IPS DF 6.9 (cell line): Measurements from ENCODE around the gene RTP3.
"Not testable (repeated sequence)": the region's sequence is repeated elsewhere in the genome, so short reads cannot be mapped to it uniquely, and the experiment has no call there.

Experiments
- DNase-seq: peaks from one replicate; pipeline ENCODE4 v3.0.0-alpha.2; 2013; ENCODE audit warnings: low read depth, low spot score
- H3K27ac ChIP-seq: one replicate; pipeline ENCODE4 v1.5.1; 2013; ENCODE audit warnings: low read length, control low read depth
- H3K27me3 ChIP-seq: 2 replicates; pipeline ENCODE4 v1.6.1; 2013; ENCODE audit warnings: mild to moderate bottlenecking, low read length; ENCODE audit not compliant: control insufficient read depth, insufficient read depth
- H3K36me3 ChIP-seq: 2 replicates; pipeline ENCODE4 v1.6.1; 2013; ENCODE audit warnings: low read length; ENCODE audit not compliant: control insufficient read depth, insufficient read depth
- H3K4me1 ChIP-seq: 2 replicates; pipeline ENCODE4 v1.6.1; 2013; ENCODE audit warnings: low read length; ENCODE audit not compliant: control insufficient read depth, insufficient read depth
- H3K4me3 ChIP-seq: 2 replicates; pipeline ENCODE4 v1.5.1; 2013; ENCODE audit warnings: mild to moderate bottlenecking, low read length
- H3K9me3 ChIP-seq: 2 replicates; pipeline ENCODE4 v1.6.1; 2013; ENCODE audit warnings: low read length, inconsistent platforms; ENCODE audit not compliant: control insufficient read depth, insufficient read depth
- WGBS: extraction: QIAGEN DNeasy Blood & Tissue Kit; methylation state at CpG from one replicate; pipeline ENCODE4 v1.1.7; 2013; ENCODE audit warnings: mixed read lengths, missing lambda C conversion rate; ENCODE audit not compliant: insufficient read length, insufficient coverage; 5-methylcytosine and 5-hydroxymethylcytosine counted together

Gene RTP3

DNA sequence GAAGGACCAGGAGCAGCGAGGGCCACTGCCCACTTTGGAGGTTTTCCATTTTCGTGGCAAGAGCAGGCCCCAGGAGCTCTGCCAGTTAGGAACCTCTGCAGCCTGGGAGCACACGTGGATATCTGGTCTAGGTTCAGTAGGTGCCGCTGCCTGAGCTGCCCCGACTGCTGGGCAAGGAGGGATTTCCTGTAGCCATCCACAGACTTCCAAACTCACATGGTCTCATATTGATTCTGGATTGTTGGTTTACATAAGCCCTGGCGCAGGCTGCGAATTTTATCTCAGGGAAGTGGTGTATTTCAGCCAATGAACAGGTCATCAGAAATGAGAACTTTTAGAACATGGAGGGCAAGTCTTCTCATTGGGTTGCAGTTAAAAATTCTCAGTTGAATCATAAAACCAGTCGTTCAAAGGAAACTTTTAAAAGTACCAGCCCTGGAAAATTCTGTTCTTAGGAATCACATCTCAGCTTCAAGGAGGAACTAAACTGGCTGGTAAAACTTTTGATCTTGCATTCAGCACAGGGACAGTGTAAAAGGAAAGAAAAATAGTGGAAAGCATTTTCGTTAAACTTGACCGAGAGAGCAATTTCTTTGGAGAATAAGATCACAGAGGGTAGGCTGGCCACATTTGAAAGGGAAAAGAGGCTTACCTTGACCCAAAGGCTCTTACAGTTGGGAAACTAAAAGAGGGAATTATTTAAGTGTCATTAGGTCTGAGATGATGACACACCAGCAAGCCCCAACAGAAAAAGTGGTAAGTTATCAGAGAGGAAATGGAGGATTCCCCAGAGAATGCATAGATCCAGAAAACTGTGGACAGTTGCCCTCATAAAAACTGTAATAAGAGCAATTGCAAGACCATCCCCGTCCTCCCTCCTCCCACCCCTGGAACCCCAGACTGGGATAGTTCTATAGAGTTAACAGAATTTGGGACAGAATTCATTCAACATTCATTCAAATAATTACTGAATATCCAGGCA lies 6.4 kb upstream of the RTP3 start:
- no peaks in the 10 kb centered on the region for H3K36me3 ChIP-seq
- peaks cover 6% of the 10 kb centered on the region for H3K4me1 ChIP-seq
- H3K27ac ChIP-seq = no peak overlapping the region
- no CpG with 5 or more reads among the region's 11 CpGs for WGBS
- no peak overlapping the region for H3K4me3 ChIP-seq
- DNase-seq = no peak
- no peaks in the 10 kb centered on the region for H3K27me3 ChIP-seq
- H3K9me3 ChIP-seq = no peaks in the 10 kb centered on the region

DNA sequence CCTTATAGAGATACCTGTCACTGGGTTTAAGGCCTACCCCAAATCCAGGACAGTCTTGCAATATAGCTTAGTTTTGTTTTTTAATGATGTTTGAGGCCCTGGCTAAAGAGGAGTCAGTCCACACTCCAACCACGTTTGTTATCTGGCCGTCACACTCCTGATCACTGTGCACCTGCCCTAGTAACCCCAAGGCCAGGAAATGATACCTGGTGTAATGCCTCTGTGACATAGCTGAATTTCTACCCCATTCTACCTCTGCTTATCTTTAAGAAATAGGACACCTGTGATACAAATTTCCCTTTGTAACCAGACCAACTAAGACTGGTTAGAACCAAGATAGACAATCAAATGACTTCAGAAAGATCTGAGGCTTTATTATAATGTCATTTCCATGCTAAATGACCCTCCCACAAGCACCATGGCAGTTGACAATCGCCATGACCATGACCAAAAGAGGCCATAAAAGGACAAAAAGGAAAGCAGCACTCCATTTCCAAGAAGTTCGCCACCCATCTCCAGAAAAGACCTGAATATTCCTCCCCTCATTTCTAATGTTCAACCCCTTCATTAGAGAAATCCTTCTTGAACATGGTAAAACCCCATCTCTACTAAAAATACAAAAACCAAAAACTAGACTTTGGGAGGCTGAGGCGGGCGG lies 4.8 kb upstream of the RTP3 start:
- Histone ChIP-seq H3K27me3 (no peaks in the 10 kb centered on the region), H3K4me1 (peaks cover 6% of the 10 kb centered on the region), H3K4me3 (no peak overlapping the region), H3K27ac (no peak overlapping the region), H3K9me3 (no peaks in the 10 kb centered on the region), H3K36me3 (no peaks in the 10 kb centered on the region)
- DNase-seq = no peak
- WGBS = no CpG with 5 or more reads among the region's 6 CpGs

DNA sequence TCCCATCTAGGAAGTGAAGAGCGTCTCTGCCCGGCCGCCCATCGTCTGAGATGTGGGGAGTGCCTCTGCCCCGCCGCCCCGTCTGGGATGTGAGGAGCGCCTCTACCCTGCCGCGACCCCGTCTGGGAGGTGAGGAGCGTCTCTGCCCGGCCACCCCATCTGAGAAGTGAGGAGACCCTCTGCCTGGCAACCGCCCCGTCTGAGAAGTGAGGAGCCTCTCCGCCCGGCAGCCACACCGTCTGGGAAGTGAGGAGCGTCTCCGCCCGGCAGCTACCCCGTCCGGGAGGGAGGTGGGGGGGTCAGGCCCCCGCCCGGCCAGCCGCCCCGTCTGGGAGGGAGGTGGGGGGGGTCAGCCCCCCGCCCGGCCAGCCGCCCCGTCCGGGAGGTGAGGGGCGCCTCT lies 3.3 kb upstream of the RTP3 start:
- not testable (repeated sequence) for H3K27ac ChIP-seq, H3K9me3 ChIP-seq, H3K27me3 ChIP-seq, H3K4me1 ChIP-seq, H3K36me3 ChIP-seq, DNase-seq, H3K4me3 ChIP-seq
- no CpG with 5 or more reads among the region's 33 CpGs for WGBS

DNA sequence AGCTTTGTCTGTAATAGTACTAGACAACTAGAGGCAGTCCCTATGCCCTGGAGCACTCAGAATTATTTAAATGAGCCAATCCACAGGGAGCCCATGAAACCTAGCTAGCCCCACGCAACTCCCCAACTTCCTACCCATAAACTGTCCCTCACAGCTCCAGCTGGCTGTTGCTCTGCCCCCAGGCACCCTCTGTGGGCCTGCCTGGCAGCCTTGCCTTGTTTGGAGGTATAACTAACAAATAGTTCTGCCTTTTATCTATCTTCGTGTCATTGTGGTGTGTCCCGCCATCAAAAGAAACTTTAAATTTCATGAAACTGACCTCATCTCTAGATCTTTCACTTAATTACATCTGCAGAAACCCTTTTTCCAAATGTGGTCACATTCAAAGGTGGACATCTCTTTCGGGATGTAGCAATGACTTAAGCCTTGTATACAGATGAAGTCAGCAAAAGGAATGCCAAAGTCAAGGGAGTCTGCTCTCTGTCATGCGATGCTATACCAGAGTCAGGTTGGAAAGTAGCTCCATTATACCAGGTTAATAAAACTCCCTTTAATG lies 1.8 kb upstream of the RTP3 start:
- DNase-seq = no peak
- H3K27me3 ChIP-seq = no peaks in the 10 kb centered on the region
- no CpG with 5 or more reads among the region's 5 CpGs for whole genome bisulfite sequencing
- no peaks in the 10 kb centered on the region for H3K9me3 ChIP-seq
- H3K4me1 ChIP-seq = no peaks in the 10 kb centered on the region
- H3K27ac ChIP-seq = no peak overlapping the region
- no peaks in the 10 kb centered on the region for H3K36me3 ChIP-seq
- H3K4me3 ChIP-seq = no peak overlapping the region

DNA sequence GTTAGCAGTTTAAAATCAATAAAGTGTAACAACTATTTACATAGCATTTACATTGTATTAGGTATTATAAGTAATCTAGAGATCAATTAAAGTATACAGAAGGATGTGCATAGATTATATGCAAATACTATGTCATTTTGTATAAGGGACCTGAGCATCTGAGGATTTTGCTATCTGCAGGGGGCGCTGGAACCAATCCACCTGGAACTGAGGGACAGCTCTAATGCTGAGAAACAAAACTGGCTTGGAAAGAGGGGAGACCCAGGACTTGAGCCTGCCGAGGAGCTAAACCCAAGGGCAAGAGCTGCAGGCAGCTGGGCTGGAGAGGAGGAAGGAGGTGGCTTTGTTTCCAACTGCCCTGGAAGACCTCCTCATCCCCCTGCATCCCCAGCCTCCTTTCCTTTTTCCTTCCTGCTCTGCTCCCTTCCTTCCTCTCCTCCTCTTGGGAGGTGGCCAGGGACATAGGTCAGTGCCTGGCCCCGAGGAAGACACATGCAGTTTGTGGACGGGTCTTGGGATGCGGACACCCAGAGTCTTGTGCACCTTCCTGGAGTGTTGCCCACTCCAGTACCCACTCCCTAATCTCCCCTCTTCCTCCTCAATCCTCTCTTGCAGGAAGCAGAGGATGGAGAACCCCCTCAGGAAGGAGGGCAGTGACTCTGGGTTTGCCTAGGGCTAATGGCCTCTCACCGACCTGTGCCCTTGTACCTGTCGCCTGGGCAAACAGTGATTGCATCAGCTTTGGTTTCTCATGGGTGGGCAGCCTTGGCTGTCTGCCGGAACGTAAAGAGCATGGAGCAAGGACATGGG lies 825 bp upstream of the RTP3 start:
- Histone ChIP-seq H3K4me1 (no peaks in the 10 kb centered on the region), H3K36me3 (no peaks in the 10 kb centered on the region), H3K9me3 (no peaks in the 10 kb centered on the region), H3K27me3 (no peaks in the 10 kb centered on the region), H3K4me3 (no peak overlapping the region), H3K27ac (no peak overlapping the region)
- peak; percentile 52 for DNase-seq
- no CpG with 5 or more reads among the region's 9 CpGs for WGBS

DNA sequence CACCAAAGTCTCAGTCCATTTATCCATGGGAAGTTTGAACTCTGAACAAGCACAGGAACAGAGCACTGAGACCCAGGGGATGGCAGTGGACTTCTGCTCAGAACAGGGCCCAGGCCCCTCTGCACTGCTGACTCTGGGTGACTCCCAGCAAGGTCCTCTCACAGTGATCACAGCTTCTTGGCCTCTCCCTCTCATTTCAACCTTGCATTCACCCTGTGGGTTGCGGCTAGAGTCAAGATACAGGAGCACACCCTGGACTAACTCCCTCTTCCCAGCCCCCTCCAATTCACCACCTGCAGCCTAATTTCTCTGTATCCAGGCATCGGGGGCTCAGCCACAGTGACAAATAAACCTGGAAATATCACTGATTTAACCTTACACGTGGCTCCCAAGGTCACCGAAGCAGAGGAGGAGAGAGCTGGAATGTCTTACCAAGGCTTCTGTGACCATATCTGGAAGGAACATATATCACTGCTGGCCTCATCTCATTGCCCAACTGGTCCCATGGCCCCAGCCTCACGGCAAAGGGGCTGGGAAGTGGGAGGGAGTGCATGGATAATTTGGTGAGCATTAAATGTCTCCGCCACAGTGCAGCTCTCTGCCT lies 1.2 kb downstream of the RTP3 start:
- Histone ChIP-seq H3K27me3 (no peaks in the 10 kb centered on the region), H3K36me3 (no peaks in the 10 kb centered on the region), H3K4me1 (no peaks in the 10 kb centered on the region), H3K27ac (no peak overlapping the region), H3K4me3 (no peak overlapping the region), H3K9me3 (no peaks in the 10 kb centered on the region)
- no CpG with 5 or more reads among the region's 6 CpGs for WGBS
- no peak for DNase-seq

DNA sequence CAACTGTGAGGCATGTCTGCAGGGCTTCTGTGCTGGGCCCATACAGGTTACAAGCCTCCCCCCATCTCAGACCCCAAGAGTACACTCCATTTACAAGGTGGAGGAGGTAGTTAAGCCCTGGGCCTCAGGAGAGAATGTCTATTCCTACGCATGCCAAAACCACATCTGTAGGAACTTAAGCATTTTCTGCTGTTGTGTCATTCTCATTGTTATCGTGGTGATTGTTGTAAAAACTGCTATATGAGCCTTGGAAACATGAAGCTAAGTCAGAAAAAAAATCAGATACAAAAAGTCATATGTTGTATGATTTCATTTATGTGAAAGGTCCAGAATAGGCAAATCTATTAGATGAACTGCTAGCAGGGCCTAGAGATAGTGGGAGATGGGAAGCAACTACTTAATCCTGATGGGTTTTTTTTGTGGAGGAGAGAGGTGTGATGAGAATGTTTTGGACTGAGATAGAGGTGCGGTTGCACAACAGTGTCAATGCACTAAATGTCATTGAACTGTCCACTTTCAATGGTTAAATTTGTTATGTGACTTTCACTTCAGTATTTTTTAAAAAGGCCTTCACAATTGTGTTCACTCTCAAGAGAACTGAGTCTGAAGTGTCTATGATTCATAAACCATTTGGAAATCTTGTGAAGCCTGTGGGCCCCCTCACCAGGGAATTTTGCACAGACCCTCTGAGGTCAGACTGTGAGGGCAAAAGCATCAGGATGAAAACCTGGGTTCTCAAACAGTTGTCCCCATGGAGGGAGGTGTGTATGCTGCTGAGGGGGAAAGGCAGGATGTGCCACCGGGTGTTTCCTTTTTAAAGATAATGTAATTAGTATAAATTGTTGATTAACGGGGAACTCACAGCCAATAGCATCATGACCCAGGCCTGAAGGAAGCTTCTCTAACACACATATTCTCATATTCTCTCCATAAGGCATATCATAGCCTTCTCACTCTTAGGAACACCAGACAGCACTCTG lies 3.2 kb downstream of the RTP3 start:
- no peak overlapping the region for H3K4me3 ChIP-seq
- no peaks in the 10 kb centered on the region for H3K27me3 ChIP-seq
- WGBS = no CpG with 5 or more reads among the region's 5 CpGs
- no peak overlapping the region for H3K27ac ChIP-seq
- peaks cover 5% of the 10 kb centered on the region for H3K4me1 ChIP-seq
- H3K9me3 ChIP-seq = no peaks in the 10 kb centered on the region
- no peaks in the 10 kb centered on the region for H3K36me3 ChIP-seq
- DNase-seq = no peak

DNA sequence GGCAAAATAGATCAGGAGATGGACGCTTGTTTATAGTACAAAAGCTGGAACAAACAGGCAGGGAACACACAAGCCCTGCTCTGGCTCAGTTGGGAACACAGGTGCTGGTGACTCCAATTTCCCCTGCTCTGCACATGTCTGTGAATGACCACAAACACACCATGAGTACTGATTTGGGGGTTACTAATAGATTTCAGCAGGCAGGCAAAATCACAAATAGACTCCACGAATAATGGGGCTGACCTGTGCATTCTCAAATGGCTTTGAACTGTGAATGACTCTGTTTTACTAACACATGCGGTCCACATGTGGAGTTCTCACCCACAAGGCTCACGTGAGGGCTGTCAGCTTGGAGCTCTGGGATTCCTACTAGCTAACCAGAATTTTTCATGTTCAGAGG lies 3.9 kb downstream of the RTP3 start:
- no peaks in the 10 kb centered on the region for H3K27me3 ChIP-seq
- no peak overlapping the region for H3K4me3 ChIP-seq
- no peak for DNase-seq
- no peaks in the 10 kb centered on the region for H3K9me3 ChIP-seq
- WGBS = no CpG with 5 or more reads among the region's 4 CpGs
- no peak overlapping the region for H3K27ac ChIP-seq
- no peaks in the 10 kb centered on the region for H3K36me3 ChIP-seq
- peaks cover 8% of the 10 kb centered on the region for H3K4me1 ChIP-seq

DNA sequence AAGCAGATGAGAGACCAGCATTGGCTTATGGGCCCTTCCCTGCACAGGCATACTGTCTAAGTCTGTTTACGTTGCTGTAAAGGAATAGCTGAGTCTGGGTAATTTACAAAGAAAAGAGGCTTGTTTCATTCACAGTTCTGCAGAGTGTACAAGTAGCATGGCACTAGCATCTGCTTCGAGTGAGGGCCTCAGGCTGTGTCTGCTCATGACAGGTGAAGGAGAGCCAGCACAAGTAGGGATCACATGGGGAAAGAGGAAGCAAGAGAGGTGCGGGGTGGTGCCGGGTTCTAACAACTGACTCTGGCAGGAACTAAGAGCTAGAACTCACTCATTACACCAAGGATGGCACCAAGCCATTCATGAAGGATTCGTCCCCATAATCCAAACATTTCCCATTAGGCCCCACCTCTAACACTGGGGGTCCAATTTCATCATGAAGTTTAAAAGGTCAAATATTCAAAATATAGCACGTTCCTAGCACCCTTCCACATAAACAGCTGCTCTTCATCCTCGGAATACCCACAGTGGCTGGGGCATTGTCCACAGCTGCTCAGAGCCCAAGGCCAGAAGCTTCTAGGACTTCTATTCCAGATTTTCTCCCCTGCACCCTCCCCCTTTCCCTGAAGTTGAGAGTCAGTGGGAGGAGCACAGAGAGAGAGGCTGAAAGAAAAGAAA lies 5.6 kb downstream of the RTP3 start:
- Histone ChIP-seq H3K4me1 (peaks cover 8% of the 10 kb centered on the region), H3K27me3 (no peaks in the 10 kb centered on the region), H3K27ac (no peak overlapping the region), H3K36me3 (no peaks in the 10 kb centered on the region), H3K4me3 (no peak overlapping the region), H3K9me3 (no peaks in the 10 kb centered on the region)
- DNase-seq = no peak
- whole genome bisulfite sequencing = no CpG with 5 or more reads among the region's 7 CpGs
